Measurements from ENCODE around the gene TAF4.

- TF ChIP-seq, protein P1, sequence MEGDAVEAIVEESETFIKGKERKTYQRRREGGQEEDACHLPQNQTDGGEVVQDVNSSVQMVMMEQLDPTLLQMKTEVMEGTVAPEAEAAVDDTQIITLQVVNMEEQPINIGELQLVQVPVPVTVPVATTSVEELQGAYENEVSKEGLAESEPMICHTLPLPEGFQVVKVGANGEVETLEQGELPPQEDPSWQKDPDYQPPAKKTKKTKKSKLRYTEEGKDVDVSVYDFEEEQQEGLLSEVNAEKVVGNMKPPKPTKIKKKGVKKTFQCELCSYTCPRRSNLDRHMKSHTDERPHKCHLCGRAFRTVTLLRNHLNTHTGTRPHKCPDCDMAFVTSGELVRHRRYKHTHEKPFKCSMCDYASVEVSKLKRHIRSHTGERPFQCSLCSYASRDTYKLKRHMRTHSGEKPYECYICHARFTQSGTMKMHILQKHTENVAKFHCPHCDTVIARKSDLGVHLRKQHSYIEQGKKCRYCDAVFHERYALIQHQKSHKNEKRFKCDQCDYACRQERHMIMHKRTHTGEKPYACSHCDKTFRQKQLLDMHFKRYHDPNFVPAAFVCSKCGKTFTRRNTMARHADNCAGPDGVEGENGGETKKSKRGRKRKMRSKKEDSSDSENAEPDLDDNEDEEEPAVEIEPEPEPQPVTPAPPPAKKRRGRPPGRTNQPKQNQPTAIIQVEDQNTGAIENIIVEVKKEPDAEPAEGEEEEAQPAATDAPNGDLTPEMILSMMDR (IDR thresholded peaks at IDR 0.05): no peak
- no peak for TF ChIP-seq POLR2A (IDR thresholded peaks at IDR 0.05)
Observed at GRCh38 chr20:61931476-61932198, 134.0 kb downstream of the TAF4 start.

All from thyroid gland (tissue), 4 donors.